HFFc6 (cell line): ENCODE results near the gene COMMD1. TPM values are rescaled to one million over a fixed set of nuclear protein-coding genes. Genes with fewer than 3 reads are reported as not detected.

Experiments
- DNase-seq: peaks from one replicate; pipeline ENCODE4 v3.0.0-alpha.2; 2018
- H3K27ac Mint-ChIP-seq: 2 replicates; pipeline ENCODE4 v1.8.0; 2020; ENCODE audit warnings: mild to moderate bottlenecking, mixed read lengths
- H3K27me3 Mint-ChIP-seq: 2 replicates; pipeline ENCODE4 v1.8.0; 2021; ENCODE audit warnings: mild to moderate bottlenecking, moderate library complexity, mixed read lengths; ENCODE audit not compliant: insufficient read depth
- H3K36me3 Mint-ChIP-seq: 2 replicates; pipeline ENCODE4 v1.8.0; 2021; ENCODE audit warnings: low read depth, mixed read lengths
- H3K4me1 Mint-ChIP-seq: 2 replicates; pipeline ENCODE4 v1.8.0; 2020; ENCODE audit warnings: low read depth, mixed read lengths
- H3K4me3 Mint-ChIP-seq: 2 replicates; pipeline ENCODE4 v1.8.0; 2020; ENCODE audit warnings: mild to moderate bottlenecking, moderate library complexity, mixed read lengths
- H3K9me3 Mint-ChIP-seq: 2 replicates; pipeline ENCODE4 v1.8.0; 2020; ENCODE audit warnings: mild to moderate bottlenecking, mixed read lengths
- total RNA-seq, 6 experiments: library from RNA; stranded (reverse); fragmentation: NEBNext Ultra II Directional; extraction: Animal tissue kit (Norgen Biotek cat#: 25700); gene quantifications; 2 replicates in 1 of 6; 3 replicates in 5 of 6; pipeline ENCODE4 v1.2.3, GENCODE V29; 2021
- TF ChIP-seq, protein P1 (sequence below): fragments of 200-600 bp; sonication (generic); IDR thresholded peaks from 2 replicates; pipeline ENCODE4 v1.5.0; 2021; ENCODE audit warnings: antibody characterized with exemption, mild to moderate bottlenecking

Gene COMMD1
- total RNA-seq, 6 experiments from 2014 or later: 41.1 to 53.6 (median 48.3) TPM

DNA sequence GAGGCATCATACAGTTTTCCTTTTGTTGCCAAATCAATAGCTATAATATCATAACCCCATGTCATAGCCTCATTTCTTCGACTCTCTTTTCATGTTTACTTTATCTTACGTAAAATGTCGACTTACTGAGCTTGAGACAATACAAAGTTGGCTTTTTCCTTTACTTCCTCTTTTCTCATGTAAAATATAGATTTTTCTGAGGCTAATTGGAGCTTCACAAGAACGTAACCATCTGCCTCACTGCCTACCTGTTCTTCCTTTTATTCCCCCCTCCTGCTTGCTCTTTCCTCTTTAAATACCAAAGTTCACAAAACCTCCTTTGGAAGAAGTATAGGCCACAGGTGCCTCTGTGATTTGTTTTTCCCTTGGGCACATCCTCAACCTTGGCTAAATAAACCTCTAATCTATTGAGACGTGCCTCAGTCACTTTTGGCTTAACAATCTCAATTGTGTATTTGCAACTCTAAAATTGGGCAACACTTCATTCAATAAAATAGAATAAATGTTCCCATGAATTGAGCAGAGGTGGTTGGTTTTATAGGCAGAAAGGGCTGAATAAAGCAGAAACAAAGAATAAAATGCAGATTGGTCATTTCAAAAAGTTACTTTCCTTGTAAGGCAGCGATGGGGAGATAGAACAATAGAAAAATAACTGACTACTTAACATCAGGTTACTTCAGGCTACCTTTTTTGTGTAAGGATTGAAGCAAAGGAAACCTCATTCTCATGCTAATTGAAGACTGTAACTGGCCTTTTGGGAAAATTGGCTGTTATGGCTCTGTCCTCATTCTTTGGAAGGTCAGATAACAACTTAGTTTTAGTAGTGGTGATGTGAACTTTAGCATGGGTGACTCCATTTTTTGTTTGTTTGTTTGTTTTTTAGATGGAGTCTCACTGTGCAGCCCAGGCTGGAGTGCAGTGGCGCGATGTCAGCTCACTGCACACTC is 21.3 kb downstream of the COMMD1 start:
- H3K36me3 Mint-ChIP-seq: no peaks in the 10 kb centered on the region

DNA sequence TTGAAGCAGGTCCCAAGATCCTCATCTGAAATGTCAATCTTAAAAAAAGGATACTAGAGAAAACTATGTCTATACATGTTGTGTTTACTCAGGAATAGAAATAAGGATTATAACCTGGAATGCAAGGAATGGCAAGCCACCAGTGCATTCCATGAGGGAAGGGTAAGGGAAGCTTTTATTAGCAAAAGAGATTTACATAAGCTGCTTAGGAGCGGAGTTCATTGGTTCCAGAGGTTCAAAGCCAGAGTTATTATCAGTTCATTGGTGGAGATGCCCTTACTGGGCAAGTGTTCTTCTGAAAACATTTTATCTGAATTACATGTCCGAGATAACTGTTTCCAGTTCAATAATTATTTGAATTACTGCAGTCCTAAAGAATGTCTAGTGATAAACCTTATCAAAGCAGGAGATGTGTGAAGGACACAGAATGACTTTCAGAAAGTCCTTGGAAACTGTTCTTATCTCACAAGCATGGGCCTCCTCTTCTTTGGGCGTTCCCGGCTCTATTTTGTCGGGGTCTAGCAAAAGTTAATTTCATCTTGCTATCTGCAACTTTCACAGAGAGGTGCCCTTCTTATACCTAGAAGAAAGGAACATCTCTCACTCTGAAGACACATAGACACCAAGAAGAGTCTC is 23.5 kb downstream of the COMMD1 start:
- Mint-ChIP-seq H3K9me3 (no peaks in the 10 kb centered on the region), H3K4me3 (no peak overlapping the region), H3K27ac (no peak overlapping the region), H3K27me3 (0 out of 2 replicates have a peak, but pooled peaks cover 2% of the 10 kb centered on the region), H3K4me1 (peaks cover 13% of the 10 kb centered on the region), H3K36me3 (no peaks in the 10 kb centered on the region)
- TF ChIP-seq, protein P1, sequence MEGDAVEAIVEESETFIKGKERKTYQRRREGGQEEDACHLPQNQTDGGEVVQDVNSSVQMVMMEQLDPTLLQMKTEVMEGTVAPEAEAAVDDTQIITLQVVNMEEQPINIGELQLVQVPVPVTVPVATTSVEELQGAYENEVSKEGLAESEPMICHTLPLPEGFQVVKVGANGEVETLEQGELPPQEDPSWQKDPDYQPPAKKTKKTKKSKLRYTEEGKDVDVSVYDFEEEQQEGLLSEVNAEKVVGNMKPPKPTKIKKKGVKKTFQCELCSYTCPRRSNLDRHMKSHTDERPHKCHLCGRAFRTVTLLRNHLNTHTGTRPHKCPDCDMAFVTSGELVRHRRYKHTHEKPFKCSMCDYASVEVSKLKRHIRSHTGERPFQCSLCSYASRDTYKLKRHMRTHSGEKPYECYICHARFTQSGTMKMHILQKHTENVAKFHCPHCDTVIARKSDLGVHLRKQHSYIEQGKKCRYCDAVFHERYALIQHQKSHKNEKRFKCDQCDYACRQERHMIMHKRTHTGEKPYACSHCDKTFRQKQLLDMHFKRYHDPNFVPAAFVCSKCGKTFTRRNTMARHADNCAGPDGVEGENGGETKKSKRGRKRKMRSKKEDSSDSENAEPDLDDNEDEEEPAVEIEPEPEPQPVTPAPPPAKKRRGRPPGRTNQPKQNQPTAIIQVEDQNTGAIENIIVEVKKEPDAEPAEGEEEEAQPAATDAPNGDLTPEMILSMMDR: no peak
- DNase-seq: peak; percentile 37

More for the DNA sequence above, 21.3 kb downstream of the COMMD1 start:
- H3K27me3 Mint-ChIP-seq: 0 out of 2 replicates have a peak, but pooled peaks cover 2% of the 10 kb centered on the region
- H3K4me1 Mint-ChIP-seq: peaks cover 13% of the 10 kb centered on the region
- DNase-seq: no peak
- no peak overlapping the region for H3K4me3 Mint-ChIP-seq
- no peaks in the 10 kb centered on the region for H3K9me3 Mint-ChIP-seq
- TF ChIP-seq, protein P1: no peak
- no peak overlapping the region for H3K27ac Mint-ChIP-seq

DNA sequence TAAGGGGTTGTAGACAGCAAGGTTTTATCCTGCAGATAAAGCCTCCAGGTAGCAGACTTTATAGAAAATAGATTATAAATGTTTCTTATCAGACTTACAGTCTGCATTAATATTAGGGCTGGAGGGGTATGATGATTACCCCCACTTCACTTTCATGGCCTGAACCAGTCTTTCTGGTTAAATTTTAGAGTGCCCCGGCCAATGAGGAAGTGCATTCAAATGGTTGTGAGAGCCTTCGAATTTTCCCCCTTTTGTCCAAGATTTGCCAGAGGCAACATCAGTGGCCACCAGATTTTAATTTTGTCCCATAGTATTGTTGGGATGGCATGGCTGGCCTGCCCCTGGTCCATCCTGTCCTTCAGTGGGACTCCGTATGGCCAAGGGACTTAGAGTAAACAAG is 31.6 kb downstream of the COMMD1 start:
- no peak for DNase-seq
- no peaks in the 10 kb centered on the region for H3K36me3 Mint-ChIP-seq
- no peaks in the 10 kb centered on the region for H3K4me1 Mint-ChIP-seq
- no peak overlapping the region for H3K4me3 Mint-ChIP-seq
- TF ChIP-seq, protein P1: no peak
- H3K27me3 Mint-ChIP-seq: no peaks in the 10 kb centered on the region
- H3K27ac Mint-ChIP-seq: no peak overlapping the region
- no peaks in the 10 kb centered on the region for H3K9me3 Mint-ChIP-seq

DNA sequence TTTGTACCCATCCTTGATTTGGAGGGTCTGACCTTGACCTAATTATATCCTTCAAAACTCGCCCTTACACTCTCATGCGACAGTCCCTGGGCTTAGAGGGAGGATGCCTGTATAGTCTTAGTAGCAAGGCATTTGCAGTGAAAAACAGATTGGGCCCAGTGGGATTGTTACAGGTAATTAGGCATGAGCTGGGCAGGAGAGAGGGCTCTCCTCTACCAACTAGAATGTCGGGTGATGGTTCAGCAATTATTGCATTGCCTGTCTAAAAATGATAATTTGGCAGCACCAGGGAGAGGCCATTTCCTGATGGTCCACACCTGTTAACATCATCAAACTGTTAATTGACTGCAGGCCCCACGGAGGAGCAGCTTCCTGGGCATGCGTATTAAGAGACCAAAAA is 32.4 kb downstream of the COMMD1 start:
- Mint-ChIP-seq H3K4me1 (peaks cover 3% of the 10 kb centered on the region), H3K27me3 (no peaks in the 10 kb centered on the region), H3K9me3 (no peaks in the 10 kb centered on the region), H3K36me3 (no peaks in the 10 kb centered on the region), H3K4me3 (no peak overlapping the region), H3K27ac (no peak overlapping the region)
- TF ChIP-seq, protein P1: no peak
- DNase-seq: no peak

DNA sequence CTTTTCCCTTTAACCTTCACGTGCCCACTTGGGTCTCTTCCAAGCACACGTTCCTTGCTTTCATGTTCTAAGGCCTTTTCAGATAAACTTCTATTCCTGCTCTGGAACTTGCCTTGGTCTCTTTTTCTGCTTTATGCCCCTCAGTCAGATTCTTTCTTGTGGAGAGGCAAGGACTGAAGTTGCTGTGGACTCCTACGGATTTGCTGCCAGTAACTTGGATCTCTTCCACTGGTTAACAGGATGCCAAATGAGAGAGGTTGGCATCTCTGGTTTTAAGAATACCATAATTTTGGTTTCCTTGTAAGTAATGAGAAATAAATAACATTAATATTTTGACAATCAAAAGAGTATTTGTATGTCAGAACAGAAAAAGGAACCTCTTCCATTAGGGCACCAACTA is 33.0 kb downstream of the COMMD1 start:
- Mint-ChIP-seq H3K27me3 (no peaks in the 10 kb centered on the region), H3K36me3 (no peaks in the 10 kb centered on the region), H3K9me3 (no peaks in the 10 kb centered on the region), H3K4me1 (peaks cover 9% of the 10 kb centered on the region), H3K4me3 (no peak overlapping the region), H3K27ac (no peak overlapping the region)
- TF ChIP-seq, protein P1: no peak
- no peak for DNase-seq
